Measurements from ENCODE around the gene ZNF784. TPM values are rescaled to one million over a fixed set of nuclear protein-coding genes. Genes with fewer than 3 reads are reported as not detected.
A peak's percentile ranks its signal among the peaks of the same experiment; 100 is the strongest.

Gene ZNF784
- total RNA-seq = 4.0 TPM

GRCh38 chr19:55624109-55625003 is at the start of gene ZNF784:
Gene ZNF784, minus strand, starts transcription at chr19:55624566. Its CDS starts 5 bp downstream, at chr19:55624561.
- intact Hi-C loops (cut with DNase I) = no loop called here
- DNase-seq (ENCODE audit: low spot score) = peak; percentile 96
- peak; percentile 97 for ATAC-seq

- intact Hi-C loops (cut with DNase I) = no loop called here
- no peak for DNase-seq (ENCODE audit: low spot score)
- no peak for ATAC-seq
Measured at GRCh38 chr19:55673889-55674288, 49.5 kb upstream of the ZNF784 start.

- intact Hi-C loops (cut with DNase I) = no loop called here
- DNase-seq (ENCODE audit: low spot score) (no peak), ATAC-seq (no peak)
Measured at GRCh38 chr19:55673465-55673864, 49.1 kb upstream of the ZNF784 start.

GRCh38 chr19:55672418-55672817 is 48.1 kb upstream of the ZNF784 start:
- intact Hi-C loops (cut with DNase I) = no loop called here
- ATAC-seq (no peak), DNase-seq (ENCODE audit: low spot score) (no peak)

- ATAC-seq (no peak), DNase-seq (ENCODE audit: low spot score) (no peak)
- intact Hi-C loops (cut with DNase I) = no loop called here
Measured at GRCh38 chr19:55671054-55671378, 46.6 kb upstream of the ZNF784 start.

GRCh38 chr19:55670280-55671053 is 46.1 kb upstream of the ZNF784 start:
- ATAC-seq = no peak
- DNase-seq (ENCODE audit: low spot score) = no peak
- intact Hi-C loops (cut with DNase I) = no loop called here

GRCh38 chr19:55669418-55670279 is 45.3 kb upstream of the ZNF784 start:
- DNase-seq (ENCODE audit: low spot score) (no peak), ATAC-seq (no peak)
- intact Hi-C loops (cut with DNase I) = no loop called here

- intact Hi-C loops (cut with DNase I) = no loop called here
- ATAC-seq = no peak
- no peak for DNase-seq (ENCODE audit: low spot score)
Measured at GRCh38 chr19:55668603-55669348, 44.4 kb upstream of the ZNF784 start.

- intact Hi-C loops (cut with DNase I) = no loop called here
- ATAC-seq = no peak
- DNase-seq (ENCODE audit: low spot score) = no peak
Measured at GRCh38 chr19:55667958-55668357, 43.6 kb upstream of the ZNF784 start.

- no peak for ATAC-seq
- intact Hi-C loops (cut with DNase I) = no loop called here
- DNase-seq (ENCODE audit: low spot score) = no peak
Measured at GRCh38 chr19:55667511-55667910, 43.1 kb upstream of the ZNF784 start.

- DNase-seq (ENCODE audit: low spot score) (no peak), ATAC-seq (no peak)
- intact Hi-C loops (cut with DNase I) = no loop called here
Measured at GRCh38 chr19:55667006-55667381, 42.6 kb upstream of the ZNF784 start.

- ATAC-seq = no peak
- intact Hi-C loops (cut with DNase I) = no loop called here
- DNase-seq (ENCODE audit: low spot score) = no peak
Measured at GRCh38 chr19:55666343-55667005, 42.1 kb upstream of the ZNF784 start.

- intact Hi-C loops (cut with DNase I) = no loop called here
- DNase-seq (ENCODE audit: low spot score) (no peak), ATAC-seq (no peak)
Measured at GRCh38 chr19:55663846-55664536, 39.6 kb upstream of the ZNF784 start.

GRCh38 chr19:55661826-55662225 is 37.5 kb upstream of the ZNF784 start:
- intact Hi-C loops (cut with DNase I) = no loop called here
- no peak for ATAC-seq
- no peak for DNase-seq (ENCODE audit: low spot score)

GRCh38 chr19:55660991-55661390 is 36.6 kb upstream of the ZNF784 start:
- no peak for ATAC-seq
- intact Hi-C loops (cut with DNase I) = no loop called here
- no peak for DNase-seq (ENCODE audit: low spot score)

- DNase-seq (ENCODE audit: low spot score) (no peak), ATAC-seq (no peak)
- intact Hi-C loops (cut with DNase I) = no loop called here
Measured at GRCh38 chr19:55660404-55660803, 36.0 kb upstream of the ZNF784 start.

- DNase-seq (ENCODE audit: low spot score) (no peak), ATAC-seq (no peak)
- intact Hi-C loops (cut with DNase I) = no loop called here
Measured at GRCh38 chr19:55659822-55660221, 35.5 kb upstream of the ZNF784 start.
